IPS-18a (cell line): Measurements from ENCODE around the gene PSMA4.
A peak's percentile ranks its signal among the peaks of the same experiment; 100 is the strongest.
"Not testable (repeated sequence)": the region's sequence is repeated elsewhere in the genome, so short reads cannot be mapped to it uniquely, and the experiment has no call there.

ENCODE experiments used
- H3K27ac ChIP-seq: one replicate; pipeline ENCODE4 v1.5.1; 2013; ENCODE audit warnings: low read length
- H3K27me3 ChIP-seq: one replicate; pipeline ENCODE4 v1.6.1; 2013; ENCODE audit warnings: mild to moderate bottlenecking, low read length; ENCODE audit not compliant: control insufficient read depth, insufficient read depth
- H3K36me3 ChIP-seq: one replicate; pipeline ENCODE4 v1.6.1; 2013; ENCODE audit warnings: low read depth, low read length; ENCODE audit not compliant: control insufficient read depth
- H3K4me1 ChIP-seq: one replicate; pipeline ENCODE4 v1.6.1; 2013; ENCODE audit warnings: low read depth, low read length; ENCODE audit not compliant: control insufficient read depth
- H3K4me3 ChIP-seq: one replicate; pipeline ENCODE4 v1.5.1; 2013; ENCODE audit warnings: low read length
- H3K9ac ChIP-seq: one replicate; pipeline ENCODE4 v1.6.1; 2013; ENCODE audit warnings: mild to moderate bottlenecking, low read length, moderate library complexity
- H3K9me3 ChIP-seq: one replicate; pipeline ENCODE4 v1.6.1; 2013; ENCODE audit warnings: low read depth, low read length; ENCODE audit not compliant: control insufficient read depth

PSMA4 gene

GRCh38 chr15:78552597-78552996 lies 12.4 kb downstream of the PSMA4 start:
- Histone ChIP-seq H3K9ac (no peak overlapping the region), H3K27me3 (no peaks in the 10 kb centered on the region), H3K4me3 (no peak overlapping the region), H3K27ac (no peak overlapping the region), H3K36me3 (peaks cover 34% of the 10 kb centered on the region), H3K9me3 (no peaks in the 10 kb centered on the region), H3K4me1 (no peaks in the 10 kb centered on the region)

GRCh38 chr15:78560201-78560600 lies 20.0 kb downstream of the PSMA4 start:
- not testable (repeated sequence) for H3K9ac ChIP-seq, H3K27ac ChIP-seq, H3K4me1 ChIP-seq, H3K9me3 ChIP-seq, H3K27me3 ChIP-seq, H3K4me3 ChIP-seq, H3K36me3 ChIP-seq

DNA sequence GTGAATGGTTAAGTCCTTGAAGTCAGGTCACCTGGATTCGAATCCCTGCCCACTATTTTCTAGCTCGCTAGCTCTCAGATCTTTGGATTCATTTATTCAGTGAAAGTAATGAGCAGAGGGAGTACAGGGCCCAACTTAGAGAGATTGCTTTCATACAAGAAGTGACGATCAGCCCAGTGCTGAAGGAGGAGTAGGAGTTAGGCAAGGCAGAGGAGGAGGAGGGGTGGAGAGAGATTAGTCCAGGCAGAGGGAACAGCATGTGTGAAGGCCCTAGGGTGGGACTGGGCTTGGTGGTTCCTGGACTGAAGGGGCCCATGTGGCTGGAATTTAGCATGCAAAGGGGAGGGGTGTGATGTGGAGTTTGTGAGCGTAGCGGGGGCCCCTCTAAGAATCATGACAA lies 21.2 kb downstream of the PSMA4 start:
- Histone ChIP-seq H3K9me3 (no peaks in the 10 kb centered on the region), H3K4me1 (no peaks in the 10 kb centered on the region), H3K27ac (no peak overlapping the region), H3K27me3 (no peaks in the 10 kb centered on the region), H3K4me3 (no peak overlapping the region), H3K9ac (no peak overlapping the region), H3K36me3 (no peaks in the 10 kb centered on the region)

DNA sequence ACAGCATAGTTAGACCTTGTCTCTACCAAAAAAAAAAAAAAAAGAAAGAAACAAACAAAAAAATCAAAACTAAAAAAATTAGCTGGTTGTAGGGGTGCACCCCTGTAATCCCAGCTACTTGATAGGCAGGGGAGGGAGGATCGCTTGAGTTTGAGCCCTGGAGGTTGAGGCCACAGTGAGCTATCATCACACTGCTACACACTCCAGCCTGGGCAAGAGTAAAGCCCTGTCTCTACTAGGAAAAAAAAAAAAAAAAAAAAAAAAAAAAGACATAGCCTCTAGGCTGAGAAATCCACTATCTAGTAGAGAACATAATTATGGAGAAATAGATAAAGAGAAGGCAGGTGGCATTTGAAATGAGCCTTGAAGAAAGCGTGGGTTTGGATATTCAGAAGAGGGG lies 22.8 kb downstream of the PSMA4 start:
- no peak overlapping the region for H3K9ac ChIP-seq
- no peak overlapping the region for H3K27ac ChIP-seq
- no peaks in the 10 kb centered on the region for H3K27me3 ChIP-seq
- H3K36me3 ChIP-seq: no peaks in the 10 kb centered on the region
- no peaks in the 10 kb centered on the region for H3K4me1 ChIP-seq
- no peaks in the 10 kb centered on the region for H3K9me3 ChIP-seq
- H3K4me3 ChIP-seq: no peak overlapping the region

- H3K4me3 ChIP-seq: no peak overlapping the region
- H3K27me3 ChIP-seq: no peaks in the 10 kb centered on the region
- H3K9me3 ChIP-seq: no peaks in the 10 kb centered on the region
- no peaks in the 10 kb centered on the region for H3K36me3 ChIP-seq
- no peak overlapping the region for H3K9ac ChIP-seq
- no peaks in the 10 kb centered on the region for H3K4me1 ChIP-seq
- H3K27ac ChIP-seq: no peak overlapping the region
Observed at GRCh38 chr15:78564743-78565096, 24.5 kb downstream of the PSMA4 start.

GRCh38 chr15:78565097-78565950 lies 25.1 kb downstream of the PSMA4 start, which contains the start of gene CHRNA5:
CHRNA5 (plus strand) TSS chr15:78565520; CDS start chr15:78565720, 200 bp downstream.
- no peaks in the 10 kb centered on the region for H3K9me3 ChIP-seq
- H3K9ac ChIP-seq: peak within 1 kb of the TSS; percentile 60
- H3K27ac ChIP-seq: peak within 1 kb of the TSS; percentile 17

GRCh38 chr15:78565951-78566774 lies 25.9 kb downstream of the PSMA4 start:
- peak overlapping the region; percentile 60 for H3K9ac ChIP-seq

More at GRCh38 chr15:78565097-78565950, 25.1 kb downstream of the PSMA4 start, which contains the start of gene CHRNA5:
- Histone ChIP-seq H3K4me3 (peak within 1 kb of the TSS; percentile 88), H3K4me1 (no peaks in the 10 kb centered on the region), H3K36me3 (no peaks in the 10 kb centered on the region), H3K27me3 (no peaks in the 10 kb centered on the region)

GRCh38 chr15:78567531-78567930 lies 27.3 kb downstream of the PSMA4 start:
- H3K9me3 ChIP-seq: no peaks in the 10 kb centered on the region
- no peak overlapping the region for H3K27ac ChIP-seq
- no peak overlapping the region for H3K9ac ChIP-seq
- H3K4me3 ChIP-seq: no peak overlapping the region
- H3K36me3 ChIP-seq: no peaks in the 10 kb centered on the region
- no peaks in the 10 kb centered on the region for H3K27me3 ChIP-seq
- H3K4me1 ChIP-seq: no peaks in the 10 kb centered on the region

More at GRCh38 chr15:78565951-78566774, 25.9 kb downstream of the PSMA4 start:
- H3K9me3 ChIP-seq: no peaks in the 10 kb centered on the region
- H3K27me3 ChIP-seq: no peaks in the 10 kb centered on the region
- H3K4me3 ChIP-seq: peak overlapping the region; percentile 88
- no peaks in the 10 kb centered on the region for H3K4me1 ChIP-seq
- peak overlapping the region; percentile 17 for H3K27ac ChIP-seq
- H3K36me3 ChIP-seq: no peaks in the 10 kb centered on the region

DNA sequence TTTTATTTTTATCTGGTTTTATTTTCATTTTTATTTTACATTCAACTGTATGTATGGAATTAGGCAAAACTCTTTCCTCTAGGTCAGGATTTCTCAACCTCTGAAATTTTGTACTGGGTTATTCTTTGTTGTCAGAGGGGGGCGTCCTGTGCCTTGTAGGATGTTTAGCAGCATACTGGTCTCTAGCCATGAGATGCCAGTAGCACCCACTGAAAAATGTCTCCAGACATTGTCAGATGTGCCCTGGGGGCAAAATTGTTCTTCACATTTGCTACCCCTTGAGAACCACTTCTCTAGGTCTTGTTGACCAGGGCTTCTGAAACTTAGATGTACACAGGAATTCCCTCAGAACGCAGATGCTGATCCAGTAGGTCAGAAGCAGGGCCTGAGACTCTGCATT lies 30.5 kb downstream of the PSMA4 start:
- H3K27ac ChIP-seq: no peak overlapping the region
- no peaks in the 10 kb centered on the region for H3K36me3 ChIP-seq
- H3K4me1 ChIP-seq: no peaks in the 10 kb centered on the region
- H3K9ac ChIP-seq: no peak overlapping the region
- H3K4me3 ChIP-seq: no peak overlapping the region
- H3K9me3 ChIP-seq: no peaks in the 10 kb centered on the region
- no peaks in the 10 kb centered on the region for H3K27me3 ChIP-seq

GRCh38 chr15:78571382-78571781 lies 31.1 kb downstream of the PSMA4 start:
- H3K4me3 ChIP-seq: no peak overlapping the region

GRCh38 chr15:78573416-78573815 lies 33.2 kb downstream of the PSMA4 start:
- Histone ChIP-seq H3K36me3 (no peaks in the 10 kb centered on the region), H3K4me1 (no peaks in the 10 kb centered on the region), H3K9me3 (no peaks in the 10 kb centered on the region), H3K27me3 (no peaks in the 10 kb centered on the region), H3K9ac (no peak overlapping the region), H3K27ac (no peak overlapping the region), H3K4me3 (no peak overlapping the region)

More at GRCh38 chr15:78571382-78571781, 31.1 kb downstream of the PSMA4 start:
- no peaks in the 10 kb centered on the region for H3K27me3 ChIP-seq
- no peak overlapping the region for H3K27ac ChIP-seq
- H3K9me3 ChIP-seq: no peaks in the 10 kb centered on the region
- no peak overlapping the region for H3K9ac ChIP-seq
- H3K36me3 ChIP-seq: no peaks in the 10 kb centered on the region
- H3K4me1 ChIP-seq: no peaks in the 10 kb centered on the region
